AG09319 (cell line): Measurements from ENCODE around the gene KDM4C.
A peak's percentile ranks its signal among the peaks of the same experiment; 100 is the strongest.

Experiments used
- DNase-seq: peaks from one replicate; pipeline ENCODE4 v3.0.0-alpha.2; 2010; ENCODE audit warnings: low read depth; ENCODE audit errors: extremely low read depth
- TF ChIP-seq, protein P1 (sequence below): IDR thresholded peaks from 2 replicates; pipeline ENCODE4 v1.5.1; 2011; ENCODE audit warnings: low read depth, mild to moderate bottlenecking, inconsistent platforms, low read length, moderate library complexity

The KDM4C gene

DNA sequence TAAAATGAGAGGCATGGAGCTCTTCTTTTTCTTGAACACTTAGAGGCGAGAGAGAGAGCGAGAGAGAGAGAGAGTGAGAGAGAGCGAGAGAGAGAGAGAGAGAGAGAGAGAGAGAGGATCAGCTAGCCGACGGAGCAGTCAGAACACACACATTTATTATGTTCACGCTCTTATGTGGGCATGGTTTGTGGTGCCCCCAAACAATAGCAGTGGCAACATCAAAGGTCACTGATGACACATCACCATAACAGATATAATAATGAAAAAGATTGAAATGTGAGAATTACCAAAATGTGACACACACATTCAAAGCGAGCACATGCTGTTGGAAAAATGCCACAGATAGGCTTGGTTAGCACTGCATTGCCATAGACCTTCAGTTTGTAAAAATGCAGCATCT, 116.1 kb downstream of the KDM4C start:
- no peak for DNase-seq
- TF ChIP-seq, protein P1, sequence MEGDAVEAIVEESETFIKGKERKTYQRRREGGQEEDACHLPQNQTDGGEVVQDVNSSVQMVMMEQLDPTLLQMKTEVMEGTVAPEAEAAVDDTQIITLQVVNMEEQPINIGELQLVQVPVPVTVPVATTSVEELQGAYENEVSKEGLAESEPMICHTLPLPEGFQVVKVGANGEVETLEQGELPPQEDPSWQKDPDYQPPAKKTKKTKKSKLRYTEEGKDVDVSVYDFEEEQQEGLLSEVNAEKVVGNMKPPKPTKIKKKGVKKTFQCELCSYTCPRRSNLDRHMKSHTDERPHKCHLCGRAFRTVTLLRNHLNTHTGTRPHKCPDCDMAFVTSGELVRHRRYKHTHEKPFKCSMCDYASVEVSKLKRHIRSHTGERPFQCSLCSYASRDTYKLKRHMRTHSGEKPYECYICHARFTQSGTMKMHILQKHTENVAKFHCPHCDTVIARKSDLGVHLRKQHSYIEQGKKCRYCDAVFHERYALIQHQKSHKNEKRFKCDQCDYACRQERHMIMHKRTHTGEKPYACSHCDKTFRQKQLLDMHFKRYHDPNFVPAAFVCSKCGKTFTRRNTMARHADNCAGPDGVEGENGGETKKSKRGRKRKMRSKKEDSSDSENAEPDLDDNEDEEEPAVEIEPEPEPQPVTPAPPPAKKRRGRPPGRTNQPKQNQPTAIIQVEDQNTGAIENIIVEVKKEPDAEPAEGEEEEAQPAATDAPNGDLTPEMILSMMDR, result no peak

DNA sequence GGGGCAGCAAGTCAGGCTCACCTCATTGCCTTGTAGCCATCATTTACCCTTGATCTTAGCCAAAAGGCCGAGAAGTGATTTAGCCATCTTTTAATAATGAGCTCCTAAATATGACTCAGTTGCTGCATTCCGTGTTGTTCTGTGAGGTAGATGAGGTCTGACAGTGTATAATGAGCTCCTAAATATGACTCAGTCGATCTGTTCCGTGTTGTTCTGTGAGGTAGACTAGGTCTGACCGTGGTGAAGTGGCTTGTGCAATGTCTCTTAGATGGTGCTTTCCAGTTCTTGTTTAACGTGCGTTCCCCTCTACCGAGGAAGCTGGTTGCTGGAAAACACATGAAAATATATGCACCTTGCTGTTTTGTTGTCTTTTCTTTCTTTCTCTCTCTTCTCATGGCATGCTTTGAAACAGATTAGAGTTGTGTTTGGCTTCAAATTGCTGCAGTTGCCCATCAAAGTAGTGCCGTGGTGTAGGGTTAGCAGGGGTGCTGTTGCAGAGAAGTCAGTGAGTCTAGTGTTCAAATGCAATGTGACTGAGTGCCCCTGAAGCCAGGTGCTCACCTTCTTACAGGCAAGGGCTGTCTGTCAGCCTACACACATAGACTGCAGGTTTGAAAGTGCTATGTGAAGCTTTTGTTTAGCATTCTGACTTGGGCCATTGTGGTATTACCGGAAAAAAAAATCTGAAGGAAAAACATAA, 118.6 kb downstream of the KDM4C start:
- TF ChIP-seq, protein P1, result no peak
- no peak for DNase-seq

DNA sequence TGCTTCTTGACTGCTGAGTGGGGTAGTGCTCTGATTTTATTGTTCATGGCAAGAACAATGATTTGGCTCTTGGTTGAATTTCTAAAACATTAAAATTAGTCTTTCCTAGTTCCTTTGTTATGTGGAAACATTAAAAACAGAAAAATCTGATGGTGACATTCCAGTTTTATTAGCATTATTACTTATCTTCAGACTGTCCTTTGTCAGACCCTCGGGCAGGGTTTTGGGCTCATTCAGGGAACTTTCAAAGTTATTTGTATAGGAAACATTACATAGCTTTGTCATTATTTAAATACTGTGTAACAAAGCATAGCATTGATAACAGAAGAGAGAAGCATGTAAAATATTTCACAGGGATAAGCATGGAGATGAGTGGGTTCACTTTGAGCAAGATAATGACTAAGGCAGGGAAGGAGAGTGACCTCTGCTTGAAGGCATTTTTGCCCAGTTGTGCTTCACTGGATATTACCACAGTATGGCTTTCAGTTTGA, 119.9 kb downstream of the KDM4C start:
- TF ChIP-seq, protein P1, result no peak
- DNase-seq, result peak; percentile 0

DNA sequence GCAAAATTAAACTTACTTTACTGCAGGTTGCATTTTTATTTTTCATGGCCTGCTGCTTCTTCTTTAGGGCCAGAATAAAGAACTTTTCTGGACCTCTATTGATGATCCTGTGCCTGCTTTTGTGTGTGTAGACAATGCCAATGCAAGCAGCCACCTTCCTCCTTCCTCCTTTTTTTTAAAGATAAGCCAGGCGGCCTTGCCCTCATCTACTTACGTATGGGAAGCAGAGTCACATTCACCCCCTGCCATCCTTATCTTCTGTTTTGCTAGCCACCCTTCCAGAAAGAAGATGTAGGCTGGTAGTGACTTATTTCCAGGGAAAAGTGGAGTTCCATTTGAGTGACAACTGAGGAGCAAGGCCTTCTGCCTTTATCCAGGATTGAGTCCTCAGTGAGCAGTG, 122.9 kb downstream of the KDM4C start:
- no peak for DNase-seq

DNA sequence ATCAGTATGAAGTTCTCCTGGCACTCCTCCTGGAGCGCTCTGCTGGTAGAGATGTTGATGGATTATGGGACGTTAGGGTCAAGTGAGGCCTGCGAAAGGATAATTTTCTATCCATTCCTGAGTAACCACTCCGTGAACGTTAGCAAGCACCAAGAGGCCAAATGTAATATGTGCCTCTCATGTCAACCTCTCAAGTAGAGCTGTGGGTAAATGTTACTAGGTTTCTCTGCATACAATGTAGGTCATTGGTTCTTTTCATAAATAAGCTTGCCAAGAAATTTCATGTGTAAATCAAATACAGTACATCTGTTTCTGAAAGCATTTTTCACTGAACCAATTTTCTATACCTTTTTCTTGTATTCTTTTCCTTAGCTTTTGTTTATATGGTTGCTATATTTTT, 126.3 kb downstream of the KDM4C start:
- TF ChIP-seq, protein P1, result no peak
- DNase-seq, result no peak

More for the DNA sequence above, 122.9 kb downstream of the KDM4C start:
- TF ChIP-seq, protein P1, result no peak

DNA sequence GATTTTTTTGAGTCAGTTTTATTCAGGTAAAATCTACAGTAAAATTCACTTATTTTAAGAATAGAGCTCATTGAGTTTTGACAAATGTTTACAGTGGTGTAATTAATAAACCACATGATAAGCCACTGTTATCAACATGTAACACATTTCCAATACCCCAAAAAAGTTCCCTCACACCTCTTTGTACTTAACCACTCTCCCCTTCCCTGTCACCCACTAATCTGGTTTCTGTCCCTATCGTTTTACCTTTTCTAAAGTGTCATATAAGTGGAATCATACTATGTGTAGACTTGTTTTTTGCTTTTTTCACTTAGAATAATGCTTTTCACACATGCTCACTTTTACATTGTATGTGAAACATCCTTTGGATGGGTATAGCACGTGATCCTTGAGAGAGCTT, 127.2 kb downstream of the KDM4C start:
- DNase-seq, result no peak
- TF ChIP-seq, protein P1, result no peak

DNA sequence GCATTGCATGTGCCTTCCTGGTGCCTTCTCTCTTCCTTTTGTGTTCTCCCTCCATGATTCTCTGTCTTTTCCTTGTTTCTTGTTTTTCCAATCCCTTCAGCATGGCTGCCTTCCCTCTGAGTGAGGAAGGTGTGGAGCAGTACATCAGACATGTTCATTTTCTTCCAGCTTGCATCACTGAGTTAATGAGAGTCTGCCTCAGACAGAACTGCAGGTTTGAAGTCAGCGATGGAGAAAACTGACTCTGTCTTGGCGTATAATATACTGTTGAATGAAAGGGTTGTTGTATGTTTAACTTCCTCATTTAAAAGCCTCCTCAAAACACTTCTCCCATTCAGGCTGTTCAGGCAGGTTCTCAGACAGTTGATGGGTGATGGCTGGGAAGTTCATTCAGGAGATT, 129.3 kb downstream of the KDM4C start:
- TF ChIP-seq, protein P1, result no peak
- no peak for DNase-seq
